Measurements from ENCODE around the gene RC3H1.

RC3H1 gene

DNA sequence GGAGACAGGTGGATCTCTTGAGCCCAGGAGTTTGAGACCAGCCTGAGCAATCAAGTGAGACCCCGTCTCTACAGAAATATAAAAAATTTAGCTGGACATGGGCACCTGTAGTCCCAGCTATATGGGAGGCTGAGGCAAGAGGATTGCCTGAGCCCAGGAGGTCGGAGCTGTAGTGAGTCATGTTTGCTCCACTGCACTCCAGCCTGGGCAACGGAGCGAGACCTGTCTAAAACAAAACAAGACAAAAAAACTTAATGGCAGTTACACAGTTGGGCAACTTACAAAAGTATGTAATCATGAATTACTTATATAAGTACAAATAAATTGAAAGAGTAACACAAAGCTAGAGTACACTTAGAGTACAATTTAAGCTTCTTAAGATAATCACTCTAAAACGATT lies 25.2 kb downstream of the RC3H1 start:
- TF ChIP-seq SIN3A (IDR thresholded peaks at IDR 0.05; ENCODE audit: borderline replicate concordance, insufficient read depth, low read length), result no peak
- TF ChIP-seq POLR2AphosphoS5 (IDR thresholded peaks at IDR 0.05; ENCODE audit: low read depth, low read length), result no peak
- no peak for TF ChIP-seq FOXP2 (optimal IDR thresholded peaks at IDR 0.05; ENCODE audit: borderline replicate concordance, extremely low read depth, extremely low read length, insufficient read depth)
- TF ChIP-seq TAF1 (IDR thresholded peaks at IDR 0.05; ENCODE audit: borderline replicate concordance, insufficient read depth, low read length), result no peak
- TF ChIP-seq, protein P1, sequence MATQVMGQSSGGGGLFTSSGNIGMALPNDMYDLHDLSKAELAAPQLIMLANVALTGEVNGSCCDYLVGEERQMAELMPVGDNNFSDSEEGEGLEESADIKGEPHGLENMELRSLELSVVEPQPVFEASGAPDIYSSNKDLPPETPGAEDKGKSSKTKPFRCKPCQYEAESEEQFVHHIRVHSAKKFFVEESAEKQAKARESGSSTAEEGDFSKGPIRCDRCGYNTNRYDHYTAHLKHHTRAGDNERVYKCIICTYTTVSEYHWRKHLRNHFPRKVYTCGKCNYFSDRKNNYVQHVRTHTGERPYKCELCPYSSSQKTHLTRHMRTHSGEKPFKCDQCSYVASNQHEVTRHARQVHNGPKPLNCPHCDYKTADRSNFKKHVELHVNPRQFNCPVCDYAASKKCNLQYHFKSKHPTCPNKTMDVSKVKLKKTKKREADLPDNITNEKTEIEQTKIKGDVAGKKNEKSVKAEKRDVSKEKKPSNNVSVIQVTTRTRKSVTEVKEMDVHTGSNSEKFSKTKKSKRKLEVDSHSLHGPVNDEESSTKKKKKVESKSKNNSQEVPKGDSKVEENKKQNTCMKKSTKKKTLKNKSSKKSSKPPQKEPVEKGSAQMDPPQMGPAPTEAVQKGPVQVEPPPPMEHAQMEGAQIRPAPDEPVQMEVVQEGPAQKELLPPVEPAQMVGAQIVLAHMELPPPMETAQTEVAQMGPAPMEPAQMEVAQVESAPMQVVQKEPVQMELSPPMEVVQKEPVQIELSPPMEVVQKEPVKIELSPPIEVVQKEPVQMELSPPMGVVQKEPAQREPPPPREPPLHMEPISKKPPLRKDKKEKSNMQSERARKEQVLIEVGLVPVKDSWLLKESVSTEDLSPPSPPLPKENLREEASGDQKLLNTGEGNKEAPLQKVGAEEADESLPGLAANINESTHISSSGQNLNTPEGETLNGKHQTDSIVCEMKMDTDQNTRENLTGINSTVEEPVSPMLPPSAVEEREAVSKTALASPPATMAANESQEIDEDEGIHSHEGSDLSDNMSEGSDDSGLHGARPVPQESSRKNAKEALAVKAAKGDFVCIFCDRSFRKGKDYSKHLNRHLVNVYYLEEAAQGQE (IDR thresholded peaks at IDR 0.05; ENCODE audit: insufficient read depth in 1 of 2, low read depth in 2 of 2, low read length in 2 of 2), result no peak

GRCh38 chr1:173995475-173995874 lies 26.7 kb downstream of the RC3H1 start:
- TF ChIP-seq TAF1 (IDR thresholded peaks at IDR 0.05; ENCODE audit: borderline replicate concordance, insufficient read depth, low read length) (no peak), POLR2AphosphoS5 (IDR thresholded peaks at IDR 0.05; ENCODE audit: low read depth, low read length) (no peak), FOXP2 (optimal IDR thresholded peaks at IDR 0.05; ENCODE audit: borderline replicate concordance, extremely low read depth, extremely low read length, insufficient read depth) (no peak)

DNA sequence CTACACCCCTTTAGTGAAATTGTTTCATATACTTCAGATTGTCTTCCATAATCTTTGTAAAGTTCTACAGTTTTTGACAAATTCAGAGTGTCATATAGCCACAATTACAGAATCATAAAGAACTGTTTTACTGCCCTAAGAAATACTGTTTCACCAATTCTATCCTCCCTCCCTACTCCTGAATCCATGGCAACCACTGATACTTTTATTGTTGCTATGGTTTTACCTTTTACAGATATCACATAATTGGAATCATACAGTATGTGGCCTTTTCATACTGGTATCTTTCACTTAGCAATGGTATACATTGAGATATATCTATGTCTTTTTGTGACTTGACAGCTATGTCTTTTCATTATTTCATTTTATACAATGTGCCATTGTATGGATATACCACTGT lies 34.1 kb downstream of the RC3H1 start:
- TF ChIP-seq, protein P1 (IDR thresholded peaks at IDR 0.05; ENCODE audit: insufficient read depth in 1 of 2, low read depth in 2 of 2, low read length in 2 of 2), result no peak
- TF ChIP-seq TAF1 (IDR thresholded peaks at IDR 0.05; ENCODE audit: borderline replicate concordance, insufficient read depth, low read length) (no peak), FOXP2 (optimal IDR thresholded peaks at IDR 0.05; ENCODE audit: borderline replicate concordance, extremely low read depth, extremely low read length, insufficient read depth) (no peak), POLR2AphosphoS5 (IDR thresholded peaks at IDR 0.05; ENCODE audit: low read depth, low read length) (no peak), SIN3A (IDR thresholded peaks at IDR 0.05; ENCODE audit: borderline replicate concordance, insufficient read depth, low read length) (no peak)

GRCh38 chr1:173986951-173987350 lies 35.2 kb downstream of the RC3H1 start:
- TF ChIP-seq POLR2AphosphoS5 (IDR thresholded peaks at IDR 0.05; ENCODE audit: low read depth, low read length) (no peak), SIN3A (IDR thresholded peaks at IDR 0.05; ENCODE audit: borderline replicate concordance, insufficient read depth, low read length) (no peak), TAF1 (IDR thresholded peaks at IDR 0.05; ENCODE audit: borderline replicate concordance, insufficient read depth, low read length) (no peak), FOXP2 (optimal IDR thresholded peaks at IDR 0.05; ENCODE audit: borderline replicate concordance, extremely low read depth, extremely low read length, insufficient read depth) (no peak)
- TF ChIP-seq, protein P1 (IDR thresholded peaks at IDR 0.05; ENCODE audit: insufficient read depth in 1 of 2, low read depth in 2 of 2, low read length in 2 of 2), result no peak

DNA sequence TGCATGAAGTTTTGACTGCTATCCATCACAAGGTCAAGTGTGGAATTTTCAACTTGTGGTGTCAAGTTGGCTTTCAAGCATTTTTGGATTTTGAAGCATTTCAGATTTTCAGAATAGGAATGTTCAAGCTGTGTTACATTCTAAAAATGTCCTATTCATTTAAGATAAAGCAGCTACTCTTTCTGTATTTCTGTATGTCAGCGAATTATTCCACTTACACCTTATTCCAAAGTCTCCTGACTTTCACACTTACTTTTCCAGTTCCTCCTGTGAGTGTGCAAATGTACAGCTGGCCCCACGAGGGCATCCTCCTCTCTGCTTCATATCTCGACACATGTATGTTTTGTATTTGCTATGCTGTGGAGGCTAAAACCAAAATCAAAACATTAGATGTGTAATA lies 51.9 kb downstream of the RC3H1 start:
- TF ChIP-seq FOXP2 (optimal IDR thresholded peaks at IDR 0.05; ENCODE audit: borderline replicate concordance, extremely low read depth, extremely low read length, insufficient read depth) (no peak), POLR2AphosphoS5 (IDR thresholded peaks at IDR 0.05; ENCODE audit: low read depth, low read length) (no peak), TAF1 (IDR thresholded peaks at IDR 0.05; ENCODE audit: borderline replicate concordance, insufficient read depth, low read length) (no peak), SIN3A (IDR thresholded peaks at IDR 0.05; ENCODE audit: borderline replicate concordance, insufficient read depth, low read length) (no peak)
- TF ChIP-seq, protein P1 (IDR thresholded peaks at IDR 0.05; ENCODE audit: insufficient read depth in 1 of 2, low read depth in 2 of 2, low read length in 2 of 2), result no peak

Data from PFSK-1 (cell line).